Measurements from ENCODE around the gene GSPT1.

GRCh38 chr16:11868412-11868980 is 47.3 kb downstream of the GSPT1 start:
- TF ChIP-seq CTCF (IDR thresholded peaks at IDR 0.05; ENCODE audit: low read depth, low read length, poor library complexity, severe bottlenecking) (no peak), EZH2phosphoT487 (IDR thresholded peaks at IDR 0.05; ENCODE audit: borderline replicate concordance, low read length) (no peak)
